GM12878 (cell line): ENCODE results near the gene STX10. TPM values are rescaled to one million over a fixed set of nuclear protein-coding genes. Genes with fewer than 3 reads are reported as not detected.

Experiments used
- BMI1 ChIP-seq: fragments of 450-650 bp; IDR thresholded peaks from 2 replicates; pipeline ENCODE4 v1.6.1; 2016; ENCODE audit warnings: mild to moderate bottlenecking, moderate library complexity, borderline replicate concordance
- CBX5 ChIP-seq: sonication (generic); IDR thresholded peaks from 2 replicates; pipeline ENCODE4 v1.6.1; 2016; ENCODE audit warnings: low read depth, moderate library complexity, mild to moderate bottlenecking, inconsistent platforms
- CEBPB ChIP-seq, 2 experiments: fragments of 150-350 bp in 1 of 2; IDR thresholded peaks; 2 replicates each; pipeline ENCODE4 v1.6.1; 2012 to 2014; ENCODE audit warnings: low read depth in 2 of 2, low read length in 2 of 2, borderline replicate concordance in 1 of 2, inconsistent platforms in 1 of 2
- CHD4 ChIP-seq: fragments of 200-600 bp; sonication (generic); IDR thresholded peaks from 2 replicates; pipeline ENCODE4 v1.6.1; 2016; ENCODE audit warnings: mild to moderate bottlenecking
- PAX8 ChIP-seq: fragments of 450-650 bp; IDR thresholded peaks from 2 replicates; pipeline ENCODE4 v1.6.1; 2017; ENCODE audit warnings: mild to moderate bottlenecking, moderate library complexity
- PML ChIP-seq: IDR thresholded peaks from 2 replicates; pipeline ENCODE4 v1.6.1; 2012; ENCODE audit warnings: low read length, inconsistent platforms
- RBBP5 ChIP-seq: fragments of 200-600 bp; sonication (generic); conservative IDR thresholded peaks from 2 replicates; pipeline ENCODE4 v1.6.1; 2016
- RELA ChIP-seq: fragments of 450-650 bp; IDR thresholded peaks from 2 replicates; pipeline ENCODE4 v1.8.0; 2014; ENCODE audit warnings: borderline replicate concordance; ENCODE audit not compliant: partially characterized antibody
- SP1 ChIP-seq: IDR thresholded peaks from one replicate; pipeline ENCODE4 v1.6.1; 2011; ENCODE audit warnings: low read depth, low read length
- polyA plus RNA-seq, 11 experiments: library from polyadenylated mRNA; depleted of rRNA in 4 of 11; unstranded in 6 of 11; stranded (reverse) in 5 of 11; fragments of >200 nt; fragmentation: Nextera tagmentation in 4 of 11; fragmentation: Illumina TruSeq in 1 of 11; extraction: Ambion mirVana in 4 of 11; extraction: Trizol in 1 of 11; gene quantifications; 1 replicate in 1 of 11; 2 replicates in 10 of 11; pipeline versions ENCODE4 v1.2.1 to v1.2.3, GENCODE V29; 2011 to 2016; ENCODE audit warnings: inconsistent platforms in 2 of 11, missing spikeins in 2 of 11, low read depth in 1 of 11
- total RNA-seq, 4 experiments: library from RNA; depleted of rRNA in 3 of 4; stranded (reverse); fragments of >200 nt in 3 of 4; fragmentation: Illumina TruSeq in 1 of 4; extraction: Trizol in 1 of 4; gene quantifications; 2 replicates each; pipeline versions ENCODE4 v1.2.1 to v1.2.3, GENCODE V29; 2013 to 2021
- TF ChIP-seq, protein P1 (sequence below): IDR thresholded peaks from 2 replicates; pipeline ENCODE4 v1.6.1; 2012; ENCODE audit warnings: mild to moderate bottlenecking, low read depth, low read length
- TF ChIP-seq, protein P2 (sequence below): IDR thresholded peaks from 2 replicates; pipeline ENCODE4 v1.6.1; 2012; ENCODE audit warnings: improper control_type of control experiment, low read depth, low read length; ENCODE audit not compliant: insufficient replicate concordance
- TF ChIP-seq, protein P3 (sequence below): fragments of 450-650 bp; IDR thresholded peaks from 2 replicates; pipeline ENCODE4 v1.6.1; 2018; ENCODE audit warnings: mild to moderate bottlenecking, low read depth, moderate library complexity; ENCODE audit not compliant: partially characterized antibody
- TF ChIP-seq, protein P4 (sequence below), 3 experiments: IDR thresholded peaks in 2 of 3; conservative IDR thresholded peaks in 1 of 3; 2 replicates each; pipeline ENCODE4 v1.5.1; 2011; ENCODE audit warnings: low read depth in 3 of 3, low read length in 3 of 3, mild to moderate bottlenecking in 3 of 3, control low read depth in 2 of 3, moderate library complexity in 2 of 3, inconsistent platforms in 1 of 3, mixed read lengths in 1 of 3; ENCODE audit not compliant: control insufficient read depth in 2 of 3, insufficient read depth in 1 of 3; ENCODE audit errors: extremely low read depth in 1 of 3

Gene STX10
- total and polyA plus RNA-seq, 10 of the 15 experiments (the other 5 are each of a cell fraction or from before 2014, with no cell fraction given), result 0.56 to 76.1 (median 47.6) TPM

DNA sequence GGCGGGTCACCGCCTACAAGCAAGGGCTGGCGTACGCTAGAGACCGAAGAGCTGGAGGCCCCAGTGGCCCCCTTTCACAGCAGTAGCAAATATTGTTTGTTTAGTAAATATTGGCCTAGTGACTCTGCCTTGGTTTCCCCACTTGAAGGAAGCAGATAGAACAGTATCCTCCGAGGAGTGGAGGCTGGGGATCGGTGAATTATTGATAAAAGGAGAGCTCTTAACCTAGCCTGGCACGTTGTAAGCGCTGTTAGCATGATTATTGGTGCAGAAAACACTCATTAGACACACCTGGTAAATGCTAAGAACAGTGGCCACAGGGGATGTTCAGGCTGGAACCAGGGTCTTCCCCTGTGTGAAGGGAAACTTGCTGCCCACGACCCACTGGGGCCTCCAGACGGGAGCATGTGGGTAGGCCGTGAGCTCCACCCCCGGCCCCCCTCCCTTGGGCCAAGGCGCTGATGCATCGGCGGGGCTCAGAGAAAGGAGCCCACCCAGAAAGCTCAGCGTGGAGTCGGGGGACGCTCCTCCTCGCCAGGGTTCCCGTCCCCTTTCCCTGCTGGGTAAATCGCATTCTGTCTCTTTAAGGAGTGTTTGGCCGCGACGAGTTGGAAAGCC lies 2.3 kb upstream of the STX10 start (continued):
- TF ChIP-seq RBBP5 (no peak), PML (no peak), BMI1 (no peak), PAX8 (no peak), RELA (no peak), CHD4 (no peak), CEBPB (IDR thresholded peaks at IDR 0.05; ENCODE audit: borderline replicate concordance in 1 of 2, low read depth in 2 of 2, low read length in 2 of 2) (no peak), CBX5 (no peak), SP1 (peak; percentile 76)
- TF ChIP-seq, protein P1, sequence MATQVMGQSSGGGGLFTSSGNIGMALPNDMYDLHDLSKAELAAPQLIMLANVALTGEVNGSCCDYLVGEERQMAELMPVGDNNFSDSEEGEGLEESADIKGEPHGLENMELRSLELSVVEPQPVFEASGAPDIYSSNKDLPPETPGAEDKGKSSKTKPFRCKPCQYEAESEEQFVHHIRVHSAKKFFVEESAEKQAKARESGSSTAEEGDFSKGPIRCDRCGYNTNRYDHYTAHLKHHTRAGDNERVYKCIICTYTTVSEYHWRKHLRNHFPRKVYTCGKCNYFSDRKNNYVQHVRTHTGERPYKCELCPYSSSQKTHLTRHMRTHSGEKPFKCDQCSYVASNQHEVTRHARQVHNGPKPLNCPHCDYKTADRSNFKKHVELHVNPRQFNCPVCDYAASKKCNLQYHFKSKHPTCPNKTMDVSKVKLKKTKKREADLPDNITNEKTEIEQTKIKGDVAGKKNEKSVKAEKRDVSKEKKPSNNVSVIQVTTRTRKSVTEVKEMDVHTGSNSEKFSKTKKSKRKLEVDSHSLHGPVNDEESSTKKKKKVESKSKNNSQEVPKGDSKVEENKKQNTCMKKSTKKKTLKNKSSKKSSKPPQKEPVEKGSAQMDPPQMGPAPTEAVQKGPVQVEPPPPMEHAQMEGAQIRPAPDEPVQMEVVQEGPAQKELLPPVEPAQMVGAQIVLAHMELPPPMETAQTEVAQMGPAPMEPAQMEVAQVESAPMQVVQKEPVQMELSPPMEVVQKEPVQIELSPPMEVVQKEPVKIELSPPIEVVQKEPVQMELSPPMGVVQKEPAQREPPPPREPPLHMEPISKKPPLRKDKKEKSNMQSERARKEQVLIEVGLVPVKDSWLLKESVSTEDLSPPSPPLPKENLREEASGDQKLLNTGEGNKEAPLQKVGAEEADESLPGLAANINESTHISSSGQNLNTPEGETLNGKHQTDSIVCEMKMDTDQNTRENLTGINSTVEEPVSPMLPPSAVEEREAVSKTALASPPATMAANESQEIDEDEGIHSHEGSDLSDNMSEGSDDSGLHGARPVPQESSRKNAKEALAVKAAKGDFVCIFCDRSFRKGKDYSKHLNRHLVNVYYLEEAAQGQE, result no peak
- TF ChIP-seq, protein P2, sequence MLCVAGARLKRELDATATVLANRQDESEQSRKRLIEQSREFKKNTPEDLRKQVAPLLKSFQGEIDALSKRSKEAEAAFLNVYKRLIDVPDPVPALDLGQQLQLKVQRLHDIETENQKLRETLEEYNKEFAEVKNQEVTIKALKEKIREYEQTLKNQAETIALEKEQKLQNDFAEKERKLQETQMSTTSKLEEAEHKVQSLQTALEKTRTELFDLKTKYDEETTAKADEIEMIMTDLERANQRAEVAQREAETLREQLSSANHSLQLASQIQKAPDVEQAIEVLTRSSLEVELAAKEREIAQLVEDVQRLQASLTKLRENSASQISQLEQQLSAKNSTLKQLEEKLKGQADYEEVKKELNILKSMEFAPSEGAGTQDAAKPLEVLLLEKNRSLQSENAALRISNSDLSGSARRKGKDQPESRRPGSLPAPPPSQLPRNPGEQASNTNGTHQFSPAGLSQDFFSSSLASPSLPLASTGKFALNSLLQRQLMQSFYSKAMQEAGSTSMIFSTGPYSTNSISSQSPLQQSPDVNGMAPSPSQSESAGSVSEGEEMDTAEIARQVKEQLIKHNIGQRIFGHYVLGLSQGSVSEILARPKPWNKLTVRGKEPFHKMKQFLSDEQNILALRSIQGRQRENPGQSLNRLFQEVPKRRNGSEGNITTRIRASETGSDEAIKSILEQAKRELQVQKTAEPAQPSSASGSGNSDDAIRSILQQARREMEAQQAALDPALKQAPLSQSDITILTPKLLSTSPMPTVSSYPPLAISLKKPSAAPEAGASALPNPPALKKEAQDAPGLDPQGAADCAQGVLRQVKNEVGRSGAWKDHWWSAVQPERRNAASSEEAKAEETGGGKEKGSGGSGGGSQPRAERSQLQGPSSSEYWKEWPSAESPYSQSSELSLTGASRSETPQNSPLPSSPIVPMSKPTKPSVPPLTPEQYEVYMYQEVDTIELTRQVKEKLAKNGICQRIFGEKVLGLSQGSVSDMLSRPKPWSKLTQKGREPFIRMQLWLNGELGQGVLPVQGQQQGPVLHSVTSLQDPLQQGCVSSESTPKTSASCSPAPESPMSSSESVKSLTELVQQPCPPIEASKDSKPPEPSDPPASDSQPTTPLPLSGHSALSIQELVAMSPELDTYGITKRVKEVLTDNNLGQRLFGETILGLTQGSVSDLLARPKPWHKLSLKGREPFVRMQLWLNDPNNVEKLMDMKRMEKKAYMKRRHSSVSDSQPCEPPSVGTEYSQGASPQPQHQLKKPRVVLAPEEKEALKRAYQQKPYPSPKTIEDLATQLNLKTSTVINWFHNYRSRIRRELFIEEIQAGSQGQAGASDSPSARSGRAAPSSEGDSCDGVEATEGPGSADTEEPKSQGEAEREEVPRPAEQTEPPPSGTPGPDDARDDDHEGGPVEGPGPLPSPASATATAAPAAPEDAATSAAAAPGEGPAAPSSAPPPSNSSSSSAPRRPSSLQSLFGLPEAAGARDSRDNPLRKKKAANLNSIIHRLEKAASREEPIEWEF, result no peak
- TF ChIP-seq, protein P3, sequence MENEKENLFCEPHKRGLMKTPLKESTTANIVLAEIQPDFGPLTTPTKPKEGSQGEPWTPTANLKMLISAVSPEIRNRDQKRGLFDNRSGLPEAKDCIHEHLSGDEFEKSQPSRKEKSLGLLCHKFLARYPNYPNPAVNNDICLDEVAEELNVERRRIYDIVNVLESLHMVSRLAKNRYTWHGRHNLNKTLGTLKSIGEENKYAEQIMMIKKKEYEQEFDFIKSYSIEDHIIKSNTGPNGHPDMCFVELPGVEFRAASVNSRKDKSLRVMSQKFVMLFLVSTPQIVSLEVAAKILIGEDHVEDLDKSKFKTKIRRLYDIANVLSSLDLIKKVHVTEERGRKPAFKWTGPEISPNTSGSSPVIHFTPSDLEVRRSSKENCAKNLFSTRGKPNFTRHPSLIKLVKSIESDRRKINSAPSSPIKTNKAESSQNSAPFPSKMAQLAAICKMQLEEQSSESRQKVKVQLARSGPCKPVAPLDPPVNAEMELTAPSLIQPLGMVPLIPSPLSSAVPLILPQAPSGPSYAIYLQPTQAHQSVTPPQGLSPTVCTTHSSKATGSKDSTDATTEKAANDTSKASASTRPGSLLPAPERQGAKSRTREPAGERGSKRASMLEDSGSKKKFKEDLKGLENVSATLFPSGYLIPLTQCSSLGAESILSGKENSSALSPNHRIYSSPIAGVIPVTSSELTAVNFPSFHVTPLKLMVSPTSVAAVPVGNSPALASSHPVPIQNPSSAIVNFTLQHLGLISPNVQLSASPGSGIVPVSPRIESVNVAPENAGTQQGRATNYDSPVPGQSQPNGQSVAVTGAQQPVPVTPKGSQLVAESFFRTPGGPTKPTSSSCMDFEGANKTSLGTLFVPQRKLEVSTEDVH, result peak; percentile 47
- TF ChIP-seq, protein P4, sequence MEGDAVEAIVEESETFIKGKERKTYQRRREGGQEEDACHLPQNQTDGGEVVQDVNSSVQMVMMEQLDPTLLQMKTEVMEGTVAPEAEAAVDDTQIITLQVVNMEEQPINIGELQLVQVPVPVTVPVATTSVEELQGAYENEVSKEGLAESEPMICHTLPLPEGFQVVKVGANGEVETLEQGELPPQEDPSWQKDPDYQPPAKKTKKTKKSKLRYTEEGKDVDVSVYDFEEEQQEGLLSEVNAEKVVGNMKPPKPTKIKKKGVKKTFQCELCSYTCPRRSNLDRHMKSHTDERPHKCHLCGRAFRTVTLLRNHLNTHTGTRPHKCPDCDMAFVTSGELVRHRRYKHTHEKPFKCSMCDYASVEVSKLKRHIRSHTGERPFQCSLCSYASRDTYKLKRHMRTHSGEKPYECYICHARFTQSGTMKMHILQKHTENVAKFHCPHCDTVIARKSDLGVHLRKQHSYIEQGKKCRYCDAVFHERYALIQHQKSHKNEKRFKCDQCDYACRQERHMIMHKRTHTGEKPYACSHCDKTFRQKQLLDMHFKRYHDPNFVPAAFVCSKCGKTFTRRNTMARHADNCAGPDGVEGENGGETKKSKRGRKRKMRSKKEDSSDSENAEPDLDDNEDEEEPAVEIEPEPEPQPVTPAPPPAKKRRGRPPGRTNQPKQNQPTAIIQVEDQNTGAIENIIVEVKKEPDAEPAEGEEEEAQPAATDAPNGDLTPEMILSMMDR (IDR thresholded peaks at IDR 0.05 in 2 of 3, conservative IDR thresholded peaks at IDR 0.05 in 1 of 3; ENCODE audit: control insufficient read depth in 2 of 3, extremely low read depth in 1 of 3, insufficient read depth in 1 of 3, low read depth in 3 of 3, low read length in 3 of 3), result no peak
